ENCODE measurements around the gene KCNQ1. TPM values are rescaled to one million over a fixed set of nuclear protein-coding genes. Genes with fewer than 3 reads are reported as not detected.

Gene KCNQ1
- total and polyA plus RNA-seq, 2 experiments from 2014 or later = 0.45 to 0.87 TPM

DNA sequence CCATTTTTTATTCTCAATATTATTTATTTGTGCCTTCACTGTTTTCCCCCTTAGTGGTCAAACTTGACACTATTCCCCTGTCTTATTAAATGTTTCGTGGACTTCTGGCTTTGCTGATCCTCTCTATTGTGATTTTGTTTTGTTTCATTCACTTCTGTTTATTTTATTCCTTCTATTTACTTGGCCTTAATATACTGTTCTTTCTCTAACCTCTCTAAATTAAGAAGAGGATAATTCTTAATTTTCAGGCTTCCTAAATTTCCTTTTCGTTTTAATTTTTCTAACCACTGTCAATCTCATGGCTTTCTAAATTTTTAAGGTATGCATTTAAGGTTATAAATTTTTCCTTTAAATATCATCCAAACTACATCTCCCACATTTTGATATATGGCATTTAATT, 338.0 kb downstream of the KCNQ1 start:
- TF ChIP-seq EZH2phosphoT487 (IDR thresholded peaks at IDR 0.05; ENCODE audit: unreplicated experiment) = no peak
- no peak for TF ChIP-seq CREB1 (CRISPR knock-in tag; IDR thresholded peaks at IDR 0.05; ENCODE audit: low read depth)
- TF ChIP-seq, protein P1, sequence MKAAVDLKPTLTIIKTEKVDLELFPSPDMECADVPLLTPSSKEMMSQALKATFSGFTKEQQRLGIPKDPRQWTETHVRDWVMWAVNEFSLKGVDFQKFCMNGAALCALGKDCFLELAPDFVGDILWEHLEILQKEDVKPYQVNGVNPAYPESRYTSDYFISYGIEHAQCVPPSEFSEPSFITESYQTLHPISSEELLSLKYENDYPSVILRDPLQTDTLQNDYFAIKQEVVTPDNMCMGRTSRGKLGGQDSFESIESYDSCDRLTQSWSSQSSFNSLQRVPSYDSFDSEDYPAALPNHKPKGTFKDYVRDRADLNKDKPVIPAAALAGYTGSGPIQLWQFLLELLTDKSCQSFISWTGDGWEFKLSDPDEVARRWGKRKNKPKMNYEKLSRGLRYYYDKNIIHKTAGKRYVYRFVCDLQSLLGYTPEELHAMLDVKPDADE (IDR thresholded peaks at IDR 0.05) = no peak
- TF ChIP-seq, protein P2, sequence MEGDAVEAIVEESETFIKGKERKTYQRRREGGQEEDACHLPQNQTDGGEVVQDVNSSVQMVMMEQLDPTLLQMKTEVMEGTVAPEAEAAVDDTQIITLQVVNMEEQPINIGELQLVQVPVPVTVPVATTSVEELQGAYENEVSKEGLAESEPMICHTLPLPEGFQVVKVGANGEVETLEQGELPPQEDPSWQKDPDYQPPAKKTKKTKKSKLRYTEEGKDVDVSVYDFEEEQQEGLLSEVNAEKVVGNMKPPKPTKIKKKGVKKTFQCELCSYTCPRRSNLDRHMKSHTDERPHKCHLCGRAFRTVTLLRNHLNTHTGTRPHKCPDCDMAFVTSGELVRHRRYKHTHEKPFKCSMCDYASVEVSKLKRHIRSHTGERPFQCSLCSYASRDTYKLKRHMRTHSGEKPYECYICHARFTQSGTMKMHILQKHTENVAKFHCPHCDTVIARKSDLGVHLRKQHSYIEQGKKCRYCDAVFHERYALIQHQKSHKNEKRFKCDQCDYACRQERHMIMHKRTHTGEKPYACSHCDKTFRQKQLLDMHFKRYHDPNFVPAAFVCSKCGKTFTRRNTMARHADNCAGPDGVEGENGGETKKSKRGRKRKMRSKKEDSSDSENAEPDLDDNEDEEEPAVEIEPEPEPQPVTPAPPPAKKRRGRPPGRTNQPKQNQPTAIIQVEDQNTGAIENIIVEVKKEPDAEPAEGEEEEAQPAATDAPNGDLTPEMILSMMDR (conservative IDR thresholded peaks at IDR 0.05; ENCODE audit: low read depth in 2 of 2) = no peak
- TF ChIP-seq, protein P3, sequence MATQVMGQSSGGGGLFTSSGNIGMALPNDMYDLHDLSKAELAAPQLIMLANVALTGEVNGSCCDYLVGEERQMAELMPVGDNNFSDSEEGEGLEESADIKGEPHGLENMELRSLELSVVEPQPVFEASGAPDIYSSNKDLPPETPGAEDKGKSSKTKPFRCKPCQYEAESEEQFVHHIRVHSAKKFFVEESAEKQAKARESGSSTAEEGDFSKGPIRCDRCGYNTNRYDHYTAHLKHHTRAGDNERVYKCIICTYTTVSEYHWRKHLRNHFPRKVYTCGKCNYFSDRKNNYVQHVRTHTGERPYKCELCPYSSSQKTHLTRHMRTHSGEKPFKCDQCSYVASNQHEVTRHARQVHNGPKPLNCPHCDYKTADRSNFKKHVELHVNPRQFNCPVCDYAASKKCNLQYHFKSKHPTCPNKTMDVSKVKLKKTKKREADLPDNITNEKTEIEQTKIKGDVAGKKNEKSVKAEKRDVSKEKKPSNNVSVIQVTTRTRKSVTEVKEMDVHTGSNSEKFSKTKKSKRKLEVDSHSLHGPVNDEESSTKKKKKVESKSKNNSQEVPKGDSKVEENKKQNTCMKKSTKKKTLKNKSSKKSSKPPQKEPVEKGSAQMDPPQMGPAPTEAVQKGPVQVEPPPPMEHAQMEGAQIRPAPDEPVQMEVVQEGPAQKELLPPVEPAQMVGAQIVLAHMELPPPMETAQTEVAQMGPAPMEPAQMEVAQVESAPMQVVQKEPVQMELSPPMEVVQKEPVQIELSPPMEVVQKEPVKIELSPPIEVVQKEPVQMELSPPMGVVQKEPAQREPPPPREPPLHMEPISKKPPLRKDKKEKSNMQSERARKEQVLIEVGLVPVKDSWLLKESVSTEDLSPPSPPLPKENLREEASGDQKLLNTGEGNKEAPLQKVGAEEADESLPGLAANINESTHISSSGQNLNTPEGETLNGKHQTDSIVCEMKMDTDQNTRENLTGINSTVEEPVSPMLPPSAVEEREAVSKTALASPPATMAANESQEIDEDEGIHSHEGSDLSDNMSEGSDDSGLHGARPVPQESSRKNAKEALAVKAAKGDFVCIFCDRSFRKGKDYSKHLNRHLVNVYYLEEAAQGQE (IDR thresholded peaks at IDR 0.05; ENCODE audit: unreplicated experiment) = no peak
- no peak for TF ChIP-seq STAT1 (IDR thresholded peaks at IDR 0.05; ENCODE audit: unreplicated experiment)
- no peak for TF ChIP-seq EZH2 (IDR thresholded peaks at IDR 0.05; ENCODE audit: low read depth, unreplicated experiment)
- Histone ChIP-seq H3F3A (replicated peaks; ENCODE audit: low read depth) (no peaks in the 10 kb centered on the region), H4K20me1 (replicated peaks; ENCODE audit: insufficient read depth) (no peaks in the 10 kb centered on the region), H2AFZ (no peak overlapping the region), H3K79me2 (replicated peaks; ENCODE audit: insufficient read depth) (no peaks in the 10 kb centered on the region), H3K4me3 (no peak overlapping the region), H3K4me2 (no peak overlapping the region), H3K27me3 (ENCODE audit: insufficient read depth) (peaks cover 8% of the 10 kb centered on the region), H3K36me3 (ENCODE audit: insufficient read depth) (no peaks in the 10 kb centered on the region; the same call in 1 of the 2 replicates), H3K9me2 (ENCODE audit: insufficient read depth) (no peaks in the 10 kb centered on the region), H3K27ac (ENCODE audit: low read depth) (no peak overlapping the region), H3K4me1 (ENCODE audit: insufficient read depth) (peaks cover 18% of the 10 kb centered on the region)
- no peak for ATAC-seq
- Mint-ChIP-seq H3K4me1 (peaks cover 25% of the 10 kb centered on the region), H3K36me3 (ENCODE audit: low read depth) (peaks cover 8% of the 10 kb centered on the region), H3K9me3 (peaks cover 18% of the 10 kb centered on the region), H3K4me3 (no peak overlapping the region), H3K27me3 (ENCODE audit: insufficient read depth, low read depth, poor library complexity) (peaks cover 9% of the 10 kb centered on the region), H3K27ac (no peak overlapping the region)
- DNase-seq (ENCODE audit: low spot score) = no peak

DNA sequence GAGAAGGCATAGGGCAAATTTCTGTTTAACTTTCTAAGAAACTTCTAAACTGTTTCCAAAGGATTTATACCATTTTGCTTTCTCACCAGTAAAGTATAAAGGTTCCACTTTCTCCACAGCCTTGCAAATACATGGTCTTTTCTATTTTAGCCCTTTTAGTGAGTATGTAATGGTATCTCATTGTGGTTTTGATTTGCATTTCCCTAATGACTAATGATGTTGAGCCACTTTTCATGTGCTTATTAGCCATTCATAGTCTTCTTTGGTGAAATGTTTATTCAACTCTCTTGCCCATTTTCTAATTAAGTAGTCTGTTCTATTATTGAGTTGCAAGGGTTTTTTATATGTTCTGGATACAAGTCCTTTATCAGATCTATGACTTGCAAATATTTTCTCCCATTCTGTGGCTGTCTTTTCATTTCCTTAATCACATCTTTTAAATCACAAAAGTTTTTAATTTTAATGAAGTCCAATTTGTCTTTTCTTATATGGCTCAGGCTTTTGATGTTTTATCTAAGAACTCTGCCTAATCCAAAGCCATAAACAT, 338.8 kb downstream of the KCNQ1 start:
- H3K36me3 Mint-ChIP-seq (ENCODE audit: low read depth) = peaks cover 8% of the 10 kb centered on the region
- H3K27ac ChIP-seq (ENCODE audit: low read depth) = no peak overlapping the region

More for the DNA sequence above, 338.8 kb downstream of the KCNQ1 start:
- H3K4me3 ChIP-seq = no peak overlapping the region; the same call in 1 of the 2 replicates
- no peaks in the 10 kb centered on the region for H3K79me2 ChIP-seq (replicated peaks; ENCODE audit: insufficient read depth)
- Mint-ChIP-seq H3K27me3 (ENCODE audit: insufficient read depth, low read depth, poor library complexity) (peaks cover 16% of the 10 kb centered on the region), H3K4me1 (peaks cover 32% of the 10 kb centered on the region), H3K27ac (0 out of 2 replicates have a peak overlapping the region, but pooled peaks have one; percentile 19), H3K9me3 (peaks cover 18% of the 10 kb centered on the region), H3K4me3 (no peak overlapping the region; the same call in 2 of the 3 replicates)
- peaks cover 20% of the 10 kb centered on the region for H3K4me1 ChIP-seq (ENCODE audit: insufficient read depth)
- peaks cover 10% of the 10 kb centered on the region for H3K27me3 ChIP-seq (ENCODE audit: insufficient read depth)
- TF ChIP-seq CREB1 (CRISPR knock-in tag; IDR thresholded peaks at IDR 0.05; ENCODE audit: low read depth) (no peak), ZNF114 (CRISPR knock-in tag; IDR thresholded peaks at IDR 0.05) (no peak), ZNF331 (CRISPR knock-in tag; IDR thresholded peaks at IDR 0.05; ENCODE audit: low read depth) (no peak), JUNB (IDR thresholded peaks at IDR 0.05; ENCODE audit: unreplicated experiment) (no peak), EZH2phosphoT487 (IDR thresholded peaks at IDR 0.05; ENCODE audit: unreplicated experiment) (no peak), NANOG (IDR thresholded peaks at IDR 0.05; ENCODE audit: borderline replicate concordance) (peak; percentile 43; the same call in 1 of the 2 replicates)
- TF ChIP-seq, protein P3 (IDR thresholded peaks at IDR 0.05; ENCODE audit: unreplicated experiment) = no peak
- TF ChIP-seq, protein P2 (conservative IDR thresholded peaks at IDR 0.05; ENCODE audit: low read depth in 2 of 2) = no peak
- H4K20me1 ChIP-seq (replicated peaks; ENCODE audit: insufficient read depth) = no peaks in the 10 kb centered on the region
- ATAC-seq (no peak), DNase-seq (ENCODE audit: low spot score) (no peak)
- peak overlapping the region; percentile 58 for H3K4me2 ChIP-seq
- H2AFZ ChIP-seq = no peak overlapping the region
- H3K36me3 ChIP-seq (ENCODE audit: insufficient read depth) = no peaks in the 10 kb centered on the region; the same call in 1 of the 2 replicates
- no peaks in the 10 kb centered on the region for H3K9me2 ChIP-seq (ENCODE audit: insufficient read depth)
- H3F3A ChIP-seq (replicated peaks; ENCODE audit: low read depth) = no peaks in the 10 kb centered on the region

Measured in GM23338 (cell line).